CD4-positive, alpha-beta T cell treated with Interleukin-6 at 100 ng/mL for 8 hours (primary cell): ENCODE measurements around the gene TMEM140.

Experiments used
- DNase-seq: peaks from one replicate; pipeline ENCODE4 v3.0.0-alpha.2; 2020; ENCODE audit warnings: mixed read lengths, low spot score

Gene TMEM140

DNA sequence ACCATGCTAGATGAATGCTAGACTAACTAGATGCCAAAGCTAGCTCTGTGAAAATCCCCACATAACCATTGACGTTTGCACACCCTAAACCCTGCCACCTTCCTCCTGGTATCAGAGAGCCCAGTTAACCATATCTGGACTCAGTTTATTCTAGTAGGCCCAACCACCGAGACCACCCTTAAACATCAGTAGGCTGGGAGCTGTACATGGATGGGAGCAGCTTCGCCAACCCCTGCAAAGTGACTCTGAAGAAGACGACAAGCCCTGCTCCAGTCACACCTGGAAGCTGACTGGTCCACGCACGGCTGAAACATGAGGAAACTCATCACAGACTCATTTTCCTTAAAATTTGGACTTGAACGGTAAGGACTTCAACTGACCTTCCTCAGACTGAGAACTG lies 27.1 kb downstream of the TMEM140 start:
- DNase-seq, result no peak

DNA sequence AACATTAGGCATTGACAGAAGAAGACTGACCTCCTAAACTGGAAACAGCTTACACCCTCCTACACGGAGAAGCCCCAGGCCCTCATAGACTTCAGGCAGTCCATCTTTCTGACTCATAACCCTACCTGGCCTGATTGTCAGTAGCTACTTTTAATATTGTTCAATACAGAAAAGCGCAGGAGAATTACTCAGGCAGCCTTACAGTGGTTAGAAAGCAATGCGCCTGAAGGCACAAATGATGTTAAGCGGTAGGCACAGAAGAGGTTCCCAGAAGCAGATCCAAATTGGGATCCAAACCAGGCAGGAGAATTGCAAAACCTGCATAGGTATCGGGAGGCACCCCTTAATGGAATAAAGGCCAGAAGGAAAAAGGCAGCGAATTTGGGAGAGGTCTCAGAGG lies 28.1 kb downstream of the TMEM140 start:
- DNase-seq, result no peak

DNA sequence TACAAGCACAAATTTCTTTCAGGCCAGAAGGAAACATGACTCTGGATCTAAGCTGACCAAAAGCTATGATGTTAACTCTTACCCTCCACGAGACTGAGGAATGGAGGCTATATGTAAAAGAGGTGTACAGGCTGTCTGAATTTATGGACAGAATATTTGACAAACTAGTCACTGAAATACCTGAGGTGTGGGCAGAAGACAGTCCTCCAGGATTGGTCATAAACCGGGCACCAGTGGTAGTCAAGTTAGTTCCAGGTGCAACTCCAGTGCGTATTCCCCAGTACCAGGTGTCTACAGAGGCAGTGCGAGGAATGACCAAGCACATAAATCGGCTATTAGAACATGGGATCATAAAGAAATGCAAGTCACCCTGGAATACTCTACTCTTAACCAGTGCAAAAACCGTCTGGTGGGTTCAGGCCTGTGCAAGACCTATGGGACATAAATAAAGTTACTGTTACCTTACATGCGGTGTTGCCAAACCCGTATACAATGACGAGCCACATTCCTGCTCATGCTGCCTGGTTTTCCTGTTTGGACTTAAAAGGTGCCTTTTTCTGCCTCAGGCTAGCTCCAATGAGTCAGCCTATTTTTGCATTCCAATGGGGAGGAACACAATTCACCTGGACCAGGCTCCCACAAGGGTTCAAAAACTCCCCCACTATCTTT lies 29.3 kb downstream of the TMEM140 start:
- DNase-seq, result no peak

DNA sequence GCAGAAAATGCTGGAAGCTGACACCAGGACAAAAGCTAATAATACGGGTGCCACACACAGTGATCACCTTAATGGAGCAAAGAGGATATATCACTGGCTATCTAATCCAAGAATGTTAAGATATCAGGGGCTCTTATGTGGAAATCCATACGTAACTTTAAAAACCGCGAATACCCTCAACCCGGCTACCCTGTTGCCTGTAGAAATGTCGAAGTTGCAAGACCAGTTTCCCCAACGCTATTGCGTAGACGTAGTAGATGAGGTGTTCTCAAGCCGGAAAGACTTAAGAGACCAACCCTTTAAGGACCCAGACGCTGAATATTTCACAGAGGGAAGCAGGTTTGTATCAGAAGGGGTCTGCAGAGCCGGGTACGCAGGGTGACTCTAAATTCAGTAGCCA lies 30.5 kb downstream of the TMEM140 start:
- no peak for DNase-seq

DNA sequence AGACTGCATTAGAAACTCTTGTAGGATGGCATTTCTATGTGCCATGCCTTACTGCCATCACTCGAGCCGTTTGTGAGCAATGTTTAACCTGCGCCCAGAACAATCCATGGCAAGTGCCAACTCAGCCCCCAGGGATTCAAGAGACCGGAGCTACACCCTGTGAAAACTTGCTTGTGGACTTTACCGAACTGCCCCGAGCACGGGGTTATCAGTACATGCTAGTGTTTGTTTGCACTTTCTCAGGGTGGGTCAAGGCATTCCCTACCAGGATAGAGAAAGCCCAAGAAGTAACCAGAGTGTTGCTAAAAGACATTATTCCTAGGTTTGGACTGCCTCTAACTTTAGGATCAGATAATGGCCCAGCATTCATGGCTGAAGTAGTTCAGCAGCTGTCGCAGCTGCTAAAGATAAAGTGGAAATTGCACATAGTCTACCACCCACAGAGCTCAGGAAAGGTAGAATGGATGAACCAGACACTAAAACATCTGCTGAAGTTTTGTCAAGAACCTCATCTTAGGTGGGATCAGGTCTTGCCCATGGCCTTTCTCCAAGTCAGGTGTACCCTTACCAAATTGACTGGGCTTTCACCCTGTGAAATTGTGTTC lies 31.6 kb downstream of the TMEM140 start:
- DNase-seq, result no peak

DNA sequence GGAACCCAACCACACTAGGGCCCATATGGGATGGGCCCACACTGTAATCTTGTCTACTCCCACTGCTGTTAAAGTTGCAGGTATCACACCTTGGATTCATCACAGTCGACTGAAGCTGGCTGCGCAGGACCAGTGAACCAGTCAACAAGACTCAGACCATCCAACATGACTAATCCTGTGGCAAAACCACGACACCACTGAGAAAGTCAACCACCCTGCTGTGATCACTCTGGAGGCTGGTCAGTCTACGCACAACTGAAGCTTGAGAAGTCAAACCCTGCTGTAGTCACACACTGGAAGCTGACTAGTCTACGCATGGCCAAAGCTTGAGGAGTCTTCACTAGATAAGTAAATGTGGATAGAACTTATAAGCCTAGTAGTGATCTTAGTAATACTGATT lies 32.2 kb downstream of the TMEM140 start:
- no peak for DNase-seq

DNA sequence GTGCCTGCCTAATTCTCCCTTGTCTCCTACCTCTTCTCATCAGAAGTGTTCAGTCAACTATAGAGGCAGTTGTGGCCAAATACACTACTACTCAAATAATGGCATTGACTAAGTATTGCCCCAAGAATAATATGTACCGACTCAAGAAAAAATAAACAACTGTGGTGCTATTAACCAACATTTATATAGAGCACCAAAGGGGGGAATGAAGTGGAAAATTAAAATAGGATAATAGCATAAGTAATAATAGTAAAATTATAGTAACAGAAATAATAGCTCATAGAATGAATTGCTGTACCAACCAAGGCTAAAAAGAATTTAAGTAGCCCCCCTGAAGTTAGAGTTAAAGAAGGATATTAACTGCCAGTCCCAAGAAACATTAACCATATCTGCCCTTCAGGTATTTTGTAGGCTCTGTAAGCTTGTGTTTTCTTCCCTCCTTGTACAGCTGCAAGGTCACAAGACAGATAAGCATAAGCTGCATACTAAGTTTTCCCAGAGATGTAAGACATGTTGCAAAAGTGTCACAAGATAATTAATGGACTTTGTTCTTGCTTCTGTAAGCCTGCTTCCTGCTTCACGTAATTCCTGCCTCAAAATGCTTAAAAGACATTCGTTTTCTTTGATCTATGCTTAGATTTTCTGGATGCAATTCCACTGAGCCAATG lies 33.5 kb downstream of the TMEM140 start:
- no peak for DNase-seq

DNA sequence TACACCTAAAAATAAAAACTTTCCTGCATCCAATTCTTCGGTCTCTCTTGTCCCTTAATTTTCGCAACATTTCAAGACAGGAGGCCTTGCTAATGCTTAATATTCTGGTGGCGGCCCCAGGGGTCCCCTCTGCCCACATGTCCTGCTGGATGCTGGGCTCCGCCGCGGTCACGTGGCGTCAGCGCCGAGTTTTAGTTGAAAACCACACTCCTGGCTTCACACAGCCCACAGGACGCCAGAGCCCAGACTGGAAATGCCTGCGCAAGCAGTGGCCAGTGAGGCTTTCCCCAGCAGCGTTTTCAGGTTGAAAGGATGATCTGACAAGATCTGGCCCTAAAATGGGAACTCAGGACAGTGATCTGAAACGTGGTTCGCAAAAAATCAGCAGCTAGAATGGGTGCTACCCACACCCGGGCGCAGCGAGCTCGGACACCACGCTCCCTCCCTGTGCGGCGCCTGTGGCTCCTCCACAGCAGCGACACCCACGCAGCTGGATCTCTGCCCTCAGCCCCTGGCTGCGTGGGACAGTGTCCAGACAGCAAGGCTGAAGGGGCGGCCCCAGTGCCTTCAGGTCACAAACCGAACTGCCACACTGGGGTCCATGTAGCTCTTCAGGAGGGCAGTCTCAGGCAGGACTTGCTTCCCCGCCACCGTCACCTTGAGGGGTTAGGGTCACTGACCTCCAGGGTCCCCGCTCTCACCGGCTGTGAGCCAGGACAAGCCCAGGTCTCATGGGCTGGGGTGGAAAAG lies 34.2 kb downstream of the TMEM140 start:
- DNase-seq, result no peak

DNA sequence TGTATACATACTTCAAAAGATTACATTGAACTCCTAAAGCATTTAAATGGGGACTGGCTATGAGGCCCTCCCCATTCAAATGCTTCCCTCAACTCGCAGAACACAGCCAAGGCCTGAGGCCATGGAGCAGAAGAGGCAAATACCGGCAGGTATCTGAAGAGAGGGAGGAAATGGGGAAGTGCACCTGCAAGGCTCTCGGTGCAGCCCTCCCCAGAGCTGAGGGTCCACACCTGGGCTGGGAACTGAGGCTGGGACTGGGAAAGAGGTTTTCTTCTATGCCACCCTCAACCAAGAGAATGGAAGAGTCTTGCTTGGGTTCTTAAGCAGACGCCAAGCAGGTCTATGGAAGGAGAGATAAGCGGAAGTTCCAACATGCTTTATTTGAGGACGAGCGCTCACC lies 35.6 kb downstream of the TMEM140 start:
- DNase-seq, result no peak

DNA sequence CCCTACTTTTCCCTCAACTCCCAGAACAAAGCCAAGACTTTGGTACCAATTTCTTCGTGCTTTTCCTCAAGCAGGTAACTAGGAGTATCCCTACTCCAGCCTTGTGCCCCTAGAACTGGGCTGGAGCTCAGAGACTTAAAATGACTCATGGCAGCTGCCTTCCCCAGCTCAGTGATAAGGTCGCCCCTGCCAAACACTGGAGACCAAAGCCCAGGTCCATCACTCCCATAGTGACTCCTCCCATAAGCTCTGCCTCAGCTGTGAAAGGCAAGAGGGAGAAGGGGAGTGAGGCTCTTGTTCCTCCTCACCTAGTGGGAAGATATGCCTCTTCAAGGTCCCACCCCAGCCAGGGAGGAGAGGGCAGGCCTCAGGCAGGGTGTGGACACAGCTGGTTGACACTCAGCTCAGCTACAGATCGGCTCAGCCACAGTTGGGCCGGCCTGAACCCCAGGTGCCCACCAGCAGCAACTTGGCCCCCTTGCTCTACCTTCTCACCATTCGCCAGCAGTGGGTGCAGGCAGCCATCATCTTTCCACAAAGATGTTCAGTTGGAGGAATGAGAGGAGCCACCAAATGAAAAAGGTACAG lies 36.5 kb downstream of the TMEM140 start:
- DNase-seq, result no peak

DNA sequence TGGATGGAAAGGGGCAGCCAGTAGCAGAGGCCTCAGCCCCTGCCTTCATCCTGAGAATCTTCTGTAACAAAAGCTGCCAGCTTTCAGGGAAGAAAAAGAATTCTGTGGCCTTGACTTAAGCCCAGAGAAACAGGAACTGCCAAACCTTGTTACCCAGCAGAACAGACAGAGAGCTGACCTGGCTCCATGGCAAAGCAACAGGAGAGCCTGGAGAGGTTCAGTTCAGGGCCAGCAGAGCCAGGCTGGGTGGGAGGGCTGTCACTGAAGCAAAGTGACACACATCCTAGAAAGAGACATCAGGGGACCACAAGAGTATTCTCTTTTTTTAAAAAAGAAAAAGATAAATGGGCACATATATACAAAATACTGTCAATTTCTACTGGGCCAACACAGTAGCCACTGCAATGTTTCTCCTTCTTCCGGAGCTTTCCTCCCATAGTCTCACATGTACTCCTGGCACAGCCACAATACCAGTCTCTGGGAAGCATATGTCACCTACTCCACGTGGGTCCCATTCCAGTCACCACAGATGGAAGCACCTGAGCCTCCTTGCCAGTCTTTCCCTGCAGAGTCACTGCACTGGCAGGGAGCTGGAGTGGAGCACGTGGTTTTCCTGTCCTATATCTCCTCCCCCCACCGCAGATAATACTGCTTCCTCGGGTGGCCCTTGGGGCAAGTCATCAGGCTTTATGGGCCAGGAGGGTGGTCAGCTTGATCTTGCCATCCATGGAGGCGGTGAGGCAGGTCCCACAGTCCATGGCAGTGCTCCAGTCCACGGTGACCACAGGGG lies 37.8 kb downstream of the TMEM140 start:
- DNase-seq, result no peak

DNA sequence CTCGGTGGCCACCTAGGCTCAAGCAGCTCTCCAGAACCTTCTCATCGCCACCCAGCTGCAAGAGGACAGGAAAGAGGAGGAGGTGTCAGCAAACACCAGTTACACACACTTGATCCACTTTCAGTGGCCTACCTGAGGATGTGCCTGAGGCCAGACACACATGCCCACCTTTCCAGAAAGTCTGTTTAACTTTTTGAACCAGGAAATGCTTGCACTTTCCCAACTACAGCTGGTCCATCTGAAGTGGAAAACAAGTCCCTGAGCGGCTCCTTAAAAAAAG lies 38.3 kb downstream of the TMEM140 start:
- DNase-seq, result no peak

DNA sequence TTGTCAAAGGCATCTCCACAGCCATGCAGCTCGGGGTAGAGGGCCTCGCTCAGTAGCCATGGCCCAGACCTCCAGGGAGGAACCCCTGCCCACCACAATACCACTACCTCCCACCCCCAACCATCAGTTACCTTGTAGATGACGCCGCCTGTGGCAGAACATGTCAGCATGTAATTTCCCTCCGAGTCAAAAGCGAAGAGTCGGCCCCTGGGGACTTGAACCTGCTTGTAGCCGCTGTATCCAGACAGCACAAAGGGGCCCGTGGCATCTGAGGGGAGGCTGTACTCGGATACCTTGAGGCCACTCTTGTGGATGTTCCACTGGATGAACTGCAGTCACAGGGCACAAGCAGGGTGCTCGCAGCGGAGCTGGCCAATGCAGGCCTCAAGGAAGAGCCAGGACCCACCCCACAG lies 39.0 kb downstream of the TMEM140 start:
- DNase-seq, result no peak

DNA sequence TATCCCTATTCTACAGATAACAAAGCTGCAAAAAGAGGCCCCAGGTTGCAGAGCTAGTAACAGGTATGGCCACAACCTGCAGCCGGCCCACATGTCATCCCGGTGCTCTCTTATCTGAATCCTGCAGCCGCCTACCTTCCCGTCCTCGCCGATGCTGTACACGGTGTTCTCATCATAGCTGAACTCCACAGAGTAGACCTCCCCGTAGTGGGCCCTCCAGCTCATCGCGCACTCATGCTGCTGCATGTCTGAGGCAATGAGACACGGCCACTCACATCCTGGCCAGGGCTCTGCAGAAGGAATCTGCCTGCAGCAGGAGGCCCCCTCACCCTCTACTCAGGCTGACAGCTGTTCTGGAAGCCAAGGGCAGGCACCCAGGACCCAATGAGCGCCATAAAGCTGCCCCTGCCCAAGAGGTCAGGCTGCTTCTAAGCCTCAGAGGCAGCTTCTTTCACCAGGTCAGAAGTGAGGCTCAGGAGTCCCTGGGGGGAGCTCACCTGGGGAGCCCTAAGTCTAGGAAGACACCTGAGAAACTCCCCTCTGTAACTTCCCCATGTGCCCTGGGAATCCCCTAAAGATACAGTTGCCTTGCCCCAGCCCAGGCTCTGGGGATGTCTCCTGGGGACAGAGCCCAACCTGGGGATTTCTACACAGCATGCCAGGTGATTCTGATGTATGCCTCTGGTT lies 40.6 kb downstream of the TMEM140 start:
- DNase-seq, result no peak

DNA sequence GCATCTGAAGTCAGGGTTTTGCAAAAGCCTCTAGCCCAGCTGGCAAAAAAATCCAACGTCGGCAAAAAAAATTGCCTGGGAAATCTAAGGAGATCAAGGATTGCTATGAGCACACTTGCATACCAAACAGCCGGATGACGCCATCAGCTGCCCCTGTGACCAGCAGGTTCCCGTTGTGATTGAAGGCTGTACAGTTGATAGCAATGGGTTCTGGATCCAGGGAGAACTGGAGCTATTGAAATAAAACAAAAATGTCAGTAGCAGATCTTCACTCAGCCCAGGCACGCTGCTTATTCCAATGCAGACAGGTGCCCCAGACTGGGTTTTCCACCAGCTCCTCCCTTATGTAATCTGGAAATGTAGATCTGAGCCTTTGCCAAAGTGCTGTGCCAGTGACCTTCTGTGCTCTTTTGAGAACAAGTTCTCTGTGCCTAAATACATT lies 41.4 kb downstream of the TMEM140 start:
- DNase-seq, result no peak

DNA sequence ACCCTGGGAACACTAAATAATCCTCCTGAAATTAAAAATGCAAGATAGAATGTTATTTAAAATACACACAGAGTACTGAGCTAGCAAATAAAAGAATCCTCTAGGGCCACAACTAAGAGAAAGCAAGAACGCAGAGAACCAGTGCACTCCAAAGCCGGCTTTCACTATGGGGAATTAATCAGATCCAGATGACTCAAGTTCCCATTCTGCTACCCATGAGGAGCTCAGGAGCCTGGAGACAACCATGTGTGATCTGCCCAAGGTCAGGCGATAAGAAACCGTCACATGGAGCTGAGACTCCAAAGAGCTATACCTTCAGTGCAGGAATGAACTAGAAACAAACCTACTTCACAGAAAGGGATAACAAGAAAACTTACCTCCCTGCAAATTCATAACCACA lies 42.1 kb downstream of the TMEM140 start:
- no peak for DNase-seq

DNA sequence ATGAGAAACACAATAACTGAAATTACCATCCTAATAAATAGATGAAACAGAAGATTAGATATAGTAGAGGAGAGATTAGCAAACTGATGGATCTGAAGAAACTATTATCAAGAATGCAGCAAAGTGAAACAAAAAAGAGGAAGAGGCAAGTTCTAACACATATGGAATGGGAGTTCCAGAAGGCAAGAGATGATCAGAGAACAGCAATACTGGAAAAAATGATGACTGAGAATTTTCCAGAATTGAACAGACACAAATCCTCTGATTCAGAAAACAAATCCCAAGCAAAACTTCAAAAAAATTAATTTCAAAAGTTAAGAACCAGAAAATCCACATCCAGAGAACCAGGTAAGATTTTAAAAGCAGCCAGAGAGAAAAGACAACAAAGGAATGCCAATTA lies 42.8 kb downstream of the TMEM140 start:
- DNase-seq, result no peak

DNA sequence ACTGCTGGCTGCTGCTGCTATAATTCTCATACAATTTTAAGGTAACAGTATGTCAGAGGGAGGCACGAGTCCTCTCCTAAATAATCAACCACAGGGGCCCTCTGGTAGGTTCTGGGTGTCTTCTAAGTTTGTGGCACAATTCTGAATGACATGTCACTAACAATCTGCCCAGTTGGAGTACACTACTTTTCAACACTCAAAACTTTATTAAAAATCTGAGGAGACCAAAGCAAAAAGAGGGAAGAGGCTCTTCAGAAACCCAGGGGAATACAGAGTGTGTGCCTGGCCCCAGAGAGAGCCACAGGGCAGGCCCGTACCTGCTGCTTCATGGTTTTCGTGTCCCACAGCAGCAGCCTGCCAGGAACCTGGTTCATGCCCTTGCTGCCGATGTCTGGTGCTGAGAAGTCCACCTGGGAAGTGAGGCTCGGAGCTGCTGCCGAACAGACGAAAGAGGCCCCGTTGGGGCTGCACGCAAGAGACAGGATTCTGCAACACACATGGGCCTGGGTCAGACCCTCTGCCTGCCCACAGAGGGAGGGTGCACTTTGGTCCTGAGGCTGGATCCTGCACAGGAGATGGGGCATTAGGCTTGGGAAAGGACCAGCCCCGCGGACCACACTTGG lies 45.2 kb downstream of the TMEM140 start:
- no peak for DNase-seq

DNA sequence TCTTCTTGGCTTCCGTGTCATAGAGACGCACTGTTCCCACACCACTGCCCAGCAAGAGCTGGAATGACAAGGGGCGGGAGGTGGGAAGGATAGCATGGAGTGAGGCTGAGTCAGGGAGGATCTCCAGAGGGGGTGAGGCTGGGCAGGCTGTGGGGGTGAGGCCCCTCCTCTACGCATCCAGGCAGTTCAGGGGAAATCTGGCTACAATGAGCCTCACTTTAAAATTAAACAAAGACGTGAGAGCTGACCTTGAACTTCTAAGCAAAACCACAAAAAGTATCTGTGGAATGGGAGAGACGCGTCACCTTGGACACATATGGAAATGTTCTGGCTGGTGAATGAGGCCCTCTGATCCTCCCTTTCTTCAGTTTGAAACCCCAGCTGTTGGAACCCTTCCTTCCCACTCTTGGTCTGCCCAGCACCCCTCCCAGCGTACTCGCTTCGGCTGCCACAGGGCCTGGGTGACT lies 45.8 kb downstream of the TMEM140 start:
- no peak for DNase-seq

DNA sequence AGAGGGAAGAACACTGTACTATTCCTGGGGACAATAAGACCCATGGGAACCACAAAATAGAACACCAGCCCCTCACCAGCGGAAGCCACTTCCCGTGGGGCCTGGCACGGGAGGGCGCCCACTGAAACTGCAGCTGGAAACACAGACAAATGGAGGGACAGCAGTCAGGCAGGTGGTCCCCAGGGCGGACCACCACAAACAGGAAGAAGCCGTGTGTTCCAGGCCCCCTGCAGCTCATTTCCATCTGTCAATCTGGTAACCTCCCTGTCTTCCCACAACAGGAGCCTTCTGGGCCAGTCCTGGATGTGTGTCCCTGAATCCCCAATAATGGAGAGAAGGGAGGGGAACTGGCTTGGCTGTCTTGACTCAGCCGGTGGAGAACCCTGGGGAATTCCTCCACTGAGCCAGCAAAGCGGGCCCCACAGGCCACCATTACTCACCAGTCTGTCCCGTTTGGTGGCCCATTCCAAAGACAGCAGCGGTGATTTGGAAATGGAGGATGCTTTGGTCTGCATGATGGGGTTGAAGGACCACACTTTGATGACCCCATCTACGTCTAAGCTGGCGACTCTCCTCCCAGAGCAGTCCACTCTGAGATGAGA lies 46.7 kb downstream of the TMEM140 start:
- no peak for DNase-seq
